Measurements from ENCODE around the gene PLEKHG5. TPM values are rescaled to one million over a fixed set of nuclear protein-coding genes. Genes with fewer than 3 reads are reported as not detected.
A peak's percentile ranks its signal among the peaks of the same experiment; 100 is the strongest.
"Not testable (repeated sequence)": the region's sequence is repeated elsewhere in the genome, so short reads cannot be mapped to it uniquely, and the experiment has no call there.

Gene PLEKHG5
- polyA plus RNA-seq, 3 donors from 2014 or later = 0.08 TPM; not detected in 2

GRCh38 chr1:6465461-6466005, 25.9 kb downstream of the PLEKHG5 start:
- Mint-ChIP-seq H3K9me3 (no peaks in the 10 kb centered on the region), H3K27ac (peak overlapping the region in 3 of 6 donors; percentile 39 to 83 (median 59)), H3K4me1 (peaks cover 9 to 24% of the 10 kb centered on the region in 2 donors), H3K4me3 (peak overlapping the region; percentile 59 to 81 (median 80)), H3K27me3 (ENCODE audit: low read depth in 3 of 3) (peaks cover 0 to 11% (median 4%) of the 10 kb centered on the region in 3 donors), H3K36me3 (peaks cover 0 to 9% (median 3%) of the 10 kb centered on the region in 3 donors)
- DNase-seq = peak in 1 of 3 donors; percentile 14

DNA sequence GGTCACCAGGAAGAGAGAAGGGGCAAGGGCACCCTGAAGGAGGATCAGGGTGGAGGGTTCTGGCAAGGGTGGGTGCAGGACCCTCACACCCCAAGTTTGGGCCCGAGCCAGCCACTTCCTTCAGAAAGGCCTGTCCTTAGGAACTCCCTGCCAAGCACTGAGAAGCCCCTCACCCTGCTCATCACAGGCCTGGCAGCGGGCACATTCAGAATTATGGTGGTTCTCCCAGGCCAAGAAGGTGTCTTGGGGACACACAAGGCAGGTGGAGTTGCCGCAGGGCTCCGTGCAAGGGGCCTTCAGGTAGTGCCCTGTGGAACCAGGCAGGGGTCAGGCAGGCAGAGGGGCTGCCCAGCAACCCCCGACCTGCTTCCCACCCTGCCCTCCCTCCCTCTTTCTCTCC, 26.6 kb downstream of the PLEKHG5 start:
- H3K4me1 Mint-ChIP-seq = peaks cover 15 to 28% of the 10 kb centered on the region in 2 donors
- H3K27ac Mint-ChIP-seq = peak overlapping the region in 4 of 6 donors; percentile 35 to 83 (median 58)
- peaks cover 0 to 9% (median 3%) of the 10 kb centered on the region in 3 donors for H3K36me3 Mint-ChIP-seq
- DNase-seq = no peak
- peaks cover 0 to 14% (median 4%) of the 10 kb centered on the region in 3 donors for H3K27me3 Mint-ChIP-seq (ENCODE audit: low read depth in 3 of 3)
- no peaks in the 10 kb centered on the region for H3K9me3 Mint-ChIP-seq
- H3K4me3 Mint-ChIP-seq = peak overlapping the region; percentile 59 to 83 (median 81)

- peaks cover 0 to 9% (median 3%) of the 10 kb centered on the region in 3 donors for H3K36me3 Mint-ChIP-seq
- peaks cover 2 to 14% (median 4%) of the 10 kb centered on the region in 3 donors for H3K27me3 Mint-ChIP-seq (ENCODE audit: low read depth in 3 of 3)
- H3K4me1 Mint-ChIP-seq = peaks cover 16 to 32% of the 10 kb centered on the region in 2 donors
- H3K27ac Mint-ChIP-seq = peak overlapping the region in 4 of 6 donors; percentile 35 to 58 (median 46)
- no peaks in the 10 kb centered on the region for H3K9me3 Mint-ChIP-seq
- DNase-seq = no peak
- H3K4me3 Mint-ChIP-seq = peak overlapping the region; percentile 59 to 83 (median 81)
These were observed 27.0 kb downstream of the PLEKHG5 start for GRCh38 chr1:6464514-6464836.

DNA sequence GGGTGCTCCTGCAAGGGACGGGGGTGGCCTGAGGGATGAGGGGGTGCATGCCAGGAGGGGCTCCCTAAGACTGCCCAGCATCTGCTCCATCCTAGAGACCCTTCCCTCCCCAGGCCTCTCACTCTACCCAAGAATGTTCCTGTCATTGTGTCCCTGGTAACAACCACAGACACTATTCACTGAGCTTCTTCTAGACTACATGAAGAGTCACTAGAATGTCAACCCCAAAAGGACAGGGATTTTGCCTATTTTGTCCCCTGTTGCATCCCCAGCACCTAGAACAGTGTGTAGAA, 28.4 kb downstream of the PLEKHG5 start:
- Mint-ChIP-seq H3K4me3 (peak overlapping the region in 1 of 5 donors; percentile 25), H3K9me3 (no peaks in the 10 kb centered on the region), H3K27me3 (ENCODE audit: low read depth in 3 of 3) (peaks cover 3 to 14% (median 4%) of the 10 kb centered on the region in 3 donors), H3K4me1 (peaks cover 16 to 35% of the 10 kb centered on the region in 2 donors), H3K27ac (peak overlapping the region in 1 of 6 donors; percentile 75), H3K36me3 (peaks cover 0 to 9% (median 3%) of the 10 kb centered on the region in 3 donors)
- no peak for DNase-seq

- Mint-ChIP-seq H3K27me3 (ENCODE audit: low read depth in 3 of 3) (peaks cover 3 to 13% (median 4%) of the 10 kb centered on the region in 3 donors), H3K4me3 (peak overlapping the region in 4 of 5 donors; percentile 21 to 67 (median 48)), H3K27ac (peak overlapping the region in 5 of 6 donors; percentile 25 to 89 (median 79)), H3K36me3 (peaks cover 0 to 9% (median 3%) of the 10 kb centered on the region in 3 donors), H3K4me1 (peaks cover 16 to 35% of the 10 kb centered on the region in 2 donors), H3K9me3 (no peaks in the 10 kb centered on the region)
- DNase-seq = no peak
These were observed 28.9 kb downstream of the PLEKHG5 start for GRCh38 chr1:6462412-6463119.

DNA sequence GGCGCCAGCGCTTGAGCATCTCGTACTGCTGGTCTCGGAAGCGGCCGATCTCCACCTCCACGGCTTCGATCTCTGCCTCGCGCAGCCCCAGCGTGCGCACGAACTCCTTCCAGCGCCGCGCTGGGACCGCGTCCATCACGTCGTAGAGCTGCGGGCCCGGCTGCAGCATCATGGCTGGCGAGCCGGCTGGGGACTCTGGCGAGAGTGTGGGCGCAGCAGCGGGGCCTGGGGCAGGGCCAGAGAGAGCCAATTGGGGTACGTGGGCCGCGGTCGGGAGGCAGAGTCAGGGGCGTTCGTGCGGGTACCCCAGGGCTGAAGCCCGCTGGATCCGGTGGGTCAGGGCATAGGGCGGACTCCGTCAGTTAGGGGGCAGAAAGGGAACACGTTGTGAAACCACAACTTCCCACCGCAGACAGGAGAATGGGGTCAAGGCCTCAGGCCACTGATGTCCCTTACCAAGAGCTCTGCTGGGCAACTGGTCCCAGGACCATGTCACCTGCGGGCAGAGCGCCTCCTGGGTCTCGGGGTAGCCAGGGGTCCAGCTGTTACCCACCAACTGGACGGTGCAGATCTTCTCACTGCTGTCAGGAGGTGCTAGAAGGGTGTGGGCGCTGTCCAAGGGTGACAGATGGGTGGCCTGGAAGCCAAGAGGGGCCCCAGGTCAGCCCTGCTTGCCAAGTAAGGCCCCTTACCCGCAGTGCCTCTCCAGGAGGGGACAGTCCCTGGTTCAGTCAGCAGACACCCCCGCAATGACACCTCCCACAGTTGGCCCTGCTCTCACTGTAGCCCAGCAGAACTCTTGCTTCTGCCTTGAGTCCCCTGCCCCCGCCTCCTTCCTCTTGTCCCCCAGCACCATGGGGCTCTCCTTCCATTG, 29.7 kb downstream of the PLEKHG5 start:
- peaks cover 16 to 36% of the 10 kb centered on the region in 2 donors for H3K4me1 Mint-ChIP-seq

DNA sequence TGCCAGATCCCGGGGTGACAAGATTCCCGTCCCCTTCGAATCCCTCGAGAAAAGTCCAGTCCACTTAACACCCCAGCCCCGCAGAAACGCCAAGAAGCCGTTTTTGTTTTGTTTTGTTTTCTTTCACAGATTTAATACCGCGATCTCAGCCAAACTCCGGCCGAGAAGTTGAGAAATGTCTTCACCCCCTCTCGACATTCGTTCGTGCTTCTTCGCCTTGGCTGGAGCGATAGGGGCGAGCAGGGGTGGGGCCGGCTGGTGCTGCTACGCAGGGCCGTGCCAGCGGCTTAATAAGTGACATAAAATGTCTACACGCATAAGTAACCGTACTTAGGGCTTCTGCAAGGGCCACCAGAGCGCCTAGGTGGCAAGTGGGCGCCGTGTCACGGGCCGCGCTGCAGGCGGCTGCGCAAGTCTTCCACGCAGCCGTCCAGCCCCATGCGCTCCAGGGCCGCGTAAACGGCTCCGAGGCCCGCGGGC, 30.4 kb downstream of the PLEKHG5 start:
- Mint-ChIP-seq H3K27me3 (ENCODE audit: low read depth in 3 of 3) (peaks cover 9 to 18% (median 14%) of the 10 kb centered on the region in 3 donors), H3K4me3 (peak overlapping the region; percentile 77 to 85 (median 83)), H3K9me3 (no peaks in the 10 kb centered on the region), H3K36me3 (peaks cover 0 to 9% (median 3%) of the 10 kb centered on the region in 3 donors), H3K4me1 (peaks cover 16 to 36% of the 10 kb centered on the region in 2 donors), H3K27ac (peak overlapping the region; percentile 68 to 92 (median 86))
- no peak for DNase-seq

More for the DNA sequence above, 29.7 kb downstream of the PLEKHG5 start:
- peak overlapping the region in 4 of 5 donors; percentile 21 to 67 (median 48) for H3K4me3 Mint-ChIP-seq
- H3K36me3 Mint-ChIP-seq = peaks cover 0 to 9% (median 3%) of the 10 kb centered on the region in 3 donors
- H3K27me3 Mint-ChIP-seq (ENCODE audit: low read depth in 3 of 3) = peaks cover 5 to 16% (median 9%) of the 10 kb centered on the region in 3 donors
- DNase-seq = no peak
- no peaks in the 10 kb centered on the region for H3K9me3 Mint-ChIP-seq
- H3K27ac Mint-ChIP-seq = peak overlapping the region in 5 of 6 donors; percentile 59 to 89 (median 79)

- peak; percentile 57 to 73 (median 69) for DNase-seq
- Mint-ChIP-seq H3K4me3 (peak overlapping the region; percentile 77 to 85 (median 83)), H3K4me1 (peaks cover 16 to 36% of the 10 kb centered on the region in 2 donors), H3K9me3 (no peaks in the 10 kb centered on the region), H3K27ac (peak overlapping the region; percentile 68 to 92 (median 86)), H3K27me3 (ENCODE audit: low read depth in 3 of 3) (peaks cover 9 to 18% (median 14%) of the 10 kb centered on the region in 3 donors), H3K36me3 (peaks cover 0 to 9% (median 3%) of the 10 kb centered on the region in 3 donors)
These were observed 31.0 kb downstream of the PLEKHG5 start for GRCh38 chr1:6460301-6461050.

- peaks cover 16 to 34% of the 10 kb centered on the region in 2 donors for H3K4me1 Mint-ChIP-seq
- DNase-seq = peak in 2 of 3 donors; percentile 15 to 26
- peaks cover 9 to 18% (median 14%) of the 10 kb centered on the region in 3 donors for H3K27me3 Mint-ChIP-seq (ENCODE audit: low read depth in 3 of 3)
These were observed 31.6 kb downstream of the PLEKHG5 start for GRCh38 chr1:6459850-6460265.

GRCh38 chr1:6456800-6457466, 34.5 kb downstream of the PLEKHG5 start:
- no peak overlapping the region for H3K4me3 Mint-ChIP-seq
- no peaks in the 10 kb centered on the region for H3K9me3 Mint-ChIP-seq
- H3K36me3 Mint-ChIP-seq = no peaks in the 10 kb centered on the region
- peaks cover 10 to 19% (median 17%) of the 10 kb centered on the region in 3 donors for H3K27me3 Mint-ChIP-seq (ENCODE audit: low read depth in 3 of 3)
- DNase-seq = no peak
- H3K4me1 Mint-ChIP-seq = peaks cover 12 to 19% of the 10 kb centered on the region in 2 donors
- H3K27ac Mint-ChIP-seq = no peak overlapping the region

More at GRCh38 chr1:6459850-6460265, 31.6 kb downstream of the PLEKHG5 start:
- Mint-ChIP-seq H3K36me3 (peaks cover 0 to 9% (median 3%) of the 10 kb centered on the region in 3 donors), H3K27ac (peak overlapping the region; percentile 58 to 92 (median 86)), H3K9me3 (no peaks in the 10 kb centered on the region), H3K4me3 (peak overlapping the region; percentile 77 to 85 (median 83))

- H3K9me3 Mint-ChIP-seq, DNase-seq, H3K36me3 Mint-ChIP-seq, H3K27ac Mint-ChIP-seq, H3K4me3 Mint-ChIP-seq: not testable (repeated sequence)
- Mint-ChIP-seq H3K27me3 (ENCODE audit: low read depth in 3 of 3) (peaks cover 10 to 17% (median 17%) of the 10 kb centered on the region in 3 donors), H3K4me1 (peaks cover 11 to 16% of the 10 kb centered on the region in 2 donors)
These were observed 35.5 kb downstream of the PLEKHG5 start for GRCh38 chr1:6455752-6456520.
